ENCODE measurements around the gene KCNMA1. TPM values are rescaled to one million over a fixed set of nuclear protein-coding genes. Genes with fewer than 3 reads are reported as not detected.

The KCNMA1 gene
- total RNA-seq, 4 donors from 2014 or later, result 10.1 to 32.6 (median 20.1) TPM

DNA sequence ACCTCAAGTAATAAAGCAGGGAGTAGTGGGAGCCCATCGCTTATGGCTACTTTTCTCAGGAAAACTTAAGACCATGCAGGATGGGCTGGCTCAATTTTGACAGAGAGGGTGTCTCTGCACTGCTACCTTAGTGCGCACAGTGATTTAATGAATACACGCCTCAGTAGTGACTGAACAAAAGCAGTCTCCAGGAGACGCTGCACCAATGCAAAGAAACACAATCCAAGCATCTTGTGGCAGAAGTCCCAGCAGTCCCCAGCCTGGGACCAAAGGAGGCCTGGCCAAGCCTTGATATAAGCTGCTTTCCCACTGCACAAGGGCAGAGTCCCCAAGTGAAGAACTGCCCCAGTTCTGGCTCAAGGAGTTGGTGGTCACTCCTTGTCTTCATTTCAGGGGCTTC, 368.9 kb downstream of the KCNMA1 start:
- ATAC-seq (ENCODE audit: low FRiP score), result no peak
- DNase-seq (ENCODE audit: low spot score), result no peak
- TF ChIP-seq CTCF (IDR thresholded peaks at IDR 0.05), result no peak

GRCh38 chr10:77267703-77268675, 369.6 kb downstream of the KCNMA1 start:
- TF ChIP-seq CTCF (IDR thresholded peaks at IDR 0.05), result no peak
- no peak for ATAC-seq (ENCODE audit: low FRiP score)

DNA sequence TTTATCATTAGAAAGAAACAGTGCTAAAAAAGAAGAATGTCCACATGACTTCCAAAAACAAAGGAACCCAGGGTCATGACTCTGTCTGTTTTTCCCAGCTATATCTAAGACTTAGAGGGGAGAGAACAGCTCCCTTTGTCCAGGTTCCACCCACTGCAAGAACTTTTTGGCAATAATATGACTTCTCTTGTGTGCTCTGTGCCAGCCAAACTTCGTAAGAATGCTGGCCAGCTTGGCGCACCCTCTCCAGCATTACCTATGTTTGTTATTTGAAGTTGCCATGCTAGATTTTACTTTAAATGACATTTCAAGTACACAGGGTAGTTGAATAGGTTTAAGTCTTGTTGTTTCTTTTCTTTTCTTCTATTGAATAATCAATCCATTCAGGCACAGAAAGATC, 371.4 kb downstream of the KCNMA1 start:
- no peak for TF ChIP-seq CTCF (IDR thresholded peaks at IDR 0.05)
- DNase-seq (ENCODE audit: low spot score) (no peak), ATAC-seq (ENCODE audit: low FRiP score) (no peak)

More at GRCh38 chr10:77267703-77268675, 369.6 kb downstream of the KCNMA1 start:
- DNase-seq (ENCODE audit: low spot score), result no peak

DNA sequence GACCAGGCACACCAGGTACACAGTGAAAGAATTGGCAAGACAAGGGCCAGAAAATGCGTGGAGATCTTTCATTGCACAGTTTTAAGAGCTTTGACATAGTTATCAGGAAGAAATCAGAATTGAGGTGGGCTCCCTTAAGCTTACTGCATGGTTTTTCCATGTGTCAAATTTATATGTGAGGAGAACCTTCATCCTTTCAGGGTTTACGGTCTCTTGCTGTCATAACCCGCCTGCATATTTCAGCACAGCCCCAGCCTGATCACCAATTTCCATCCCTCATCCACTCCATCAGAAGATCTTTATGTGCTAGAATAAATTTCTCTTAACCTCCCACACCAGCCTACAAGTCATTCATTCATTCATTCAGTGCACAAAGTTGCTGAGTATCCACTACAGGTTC, 373.1 kb downstream of the KCNMA1 start:
- TF ChIP-seq CTCF (IDR thresholded peaks at IDR 0.05), result no peak
- no peak for DNase-seq (ENCODE audit: low spot score)
- no peak for ATAC-seq (ENCODE audit: low FRiP score)

GRCh38 chr10:77264107-77264506, 373.5 kb downstream of the KCNMA1 start:
- ATAC-seq (ENCODE audit: low FRiP score) (no peak), DNase-seq (ENCODE audit: low spot score) (no peak)
- TF ChIP-seq CTCF (IDR thresholded peaks at IDR 0.05), result no peak

GRCh38 chr10:77263700-77264099, 373.9 kb downstream of the KCNMA1 start:
- TF ChIP-seq CTCF (IDR thresholded peaks at IDR 0.05), result no peak
- ATAC-seq (ENCODE audit: low FRiP score) (no peak), DNase-seq (ENCODE audit: low spot score) (no peak)

DNA sequence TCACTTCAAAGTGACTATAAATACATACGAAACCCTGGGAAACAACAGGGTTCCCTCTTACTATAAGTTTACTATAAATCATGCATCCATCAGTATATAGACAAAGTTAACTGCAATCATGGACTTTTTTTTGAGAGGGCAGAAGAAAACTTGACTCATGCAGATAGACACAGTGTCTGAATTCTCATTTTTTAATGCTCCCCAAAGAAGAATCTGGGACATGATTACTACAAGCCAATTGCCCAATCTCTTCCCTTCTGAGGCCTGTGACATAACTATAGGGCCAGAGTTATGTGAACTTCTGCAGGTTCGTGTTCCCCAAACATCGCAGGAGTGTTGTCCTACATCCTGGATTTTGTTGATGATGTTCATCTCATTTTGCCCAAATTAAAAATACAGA, 376.5 kb downstream of the KCNMA1 start:
- TF ChIP-seq CTCF (IDR thresholded peaks at IDR 0.05), result no peak
- DNase-seq (ENCODE audit: low spot score) (no peak), ATAC-seq (ENCODE audit: low FRiP score) (no peak)
